Thyroid gland (tissue), 4 donors: Measurements from ENCODE around the gene CFAP43.

Experiments used
- CTCF ChIP-seq, 6 experiments: fragments of 200-600 bp in 3 of 6; fragments of 450-650 bp in 3 of 6; sonication (generic) in 3 of 6; IDR thresholded peaks; one replicate each; pipeline ENCODE4 v1.5.1; 2016 to 2019; ENCODE audit warnings: antibody characterized with exemption in 6 of 6, mild to moderate bottlenecking in 2 of 6, inconsistent platforms in 1 of 6, moderate library complexity in 1 of 6
- POLR2A ChIP-seq, 2 donors: fragments of 450-650 bp; IDR thresholded peaks; one replicate each; pipeline ENCODE4 v1.6.1; 2017; ENCODE audit warnings: antibody characterized with exemption in 2 of 2, mild to moderate bottlenecking in 2 of 2, moderate library complexity in 1 of 2

GRCh38 chr10:104098358-104098925 lies 133.7 kb downstream of the CFAP43 start:
- TF ChIP-seq CTCF (IDR thresholded peaks at IDR 0.05), result no peak
- no peak for TF ChIP-seq POLR2A (IDR thresholded peaks at IDR 0.05)
